GM19455 (cell line): ENCODE measurements around the gene CCDC85A.

Source experiments
- ATAC-seq: cut with Tn5 transposase; IDR thresholded peaks from one replicate; pipeline ENCODE4 v1.9.1; 2021; ENCODE audit not compliant: unreplicated experiment

Gene CCDC85A

GRCh38 chr2:56348392-56349210, 164.8 kb downstream of the CCDC85A start:
- ATAC-seq: no peak

DNA sequence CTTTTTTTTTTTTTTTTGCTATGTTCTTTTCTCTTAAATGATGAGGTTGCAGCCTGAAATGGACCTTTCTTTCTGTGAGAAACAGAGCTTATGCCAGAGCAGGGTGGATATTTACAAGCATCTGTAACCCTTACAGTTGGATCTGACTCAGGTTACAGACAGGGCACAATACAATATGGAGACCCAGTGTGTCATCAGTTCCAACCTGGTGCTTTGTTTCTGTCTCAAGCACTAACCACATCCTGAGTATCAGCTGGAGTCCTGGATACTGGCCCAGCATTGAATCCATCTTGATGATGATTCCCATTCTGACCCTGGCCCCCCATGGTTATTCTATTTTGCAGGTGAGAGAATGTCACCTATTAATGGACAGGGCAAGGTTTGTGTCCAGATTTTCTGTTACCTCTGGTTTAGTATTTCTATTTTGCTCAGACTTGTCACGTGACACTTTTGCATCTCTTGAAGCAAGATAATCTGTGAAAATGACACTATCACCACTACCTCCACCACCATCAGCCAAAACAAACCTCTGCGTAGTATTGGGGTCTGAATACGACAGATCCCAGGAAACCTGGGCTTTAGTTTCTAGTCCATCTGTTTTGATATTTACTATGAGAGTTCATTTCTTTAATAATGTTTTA, 174.0 kb downstream of the CCDC85A start:
- no peak for ATAC-seq

DNA sequence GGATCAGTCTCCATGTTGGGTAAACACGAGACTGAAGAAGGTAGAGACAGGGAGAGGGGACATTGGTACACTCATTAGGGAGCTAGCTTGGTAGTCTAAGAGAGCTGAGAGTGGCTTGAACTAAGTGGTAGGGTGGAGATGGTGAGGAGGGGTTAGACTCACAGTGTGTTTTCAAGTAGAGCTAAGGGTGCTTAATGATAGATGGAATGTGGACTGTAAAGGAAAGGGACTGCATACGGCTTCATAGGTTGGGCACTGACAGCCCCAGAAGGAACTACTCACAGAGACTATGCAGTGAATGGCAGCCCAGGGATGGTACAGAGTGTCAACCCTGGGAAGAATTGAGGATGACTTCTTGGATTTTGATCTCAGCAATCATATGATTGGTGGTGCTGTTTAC, 178.1 kb downstream of the CCDC85A start:
- ATAC-seq: no peak

GRCh38 chr2:56364902-56365301, 181.1 kb downstream of the CCDC85A start:
- ATAC-seq: no peak

DNA sequence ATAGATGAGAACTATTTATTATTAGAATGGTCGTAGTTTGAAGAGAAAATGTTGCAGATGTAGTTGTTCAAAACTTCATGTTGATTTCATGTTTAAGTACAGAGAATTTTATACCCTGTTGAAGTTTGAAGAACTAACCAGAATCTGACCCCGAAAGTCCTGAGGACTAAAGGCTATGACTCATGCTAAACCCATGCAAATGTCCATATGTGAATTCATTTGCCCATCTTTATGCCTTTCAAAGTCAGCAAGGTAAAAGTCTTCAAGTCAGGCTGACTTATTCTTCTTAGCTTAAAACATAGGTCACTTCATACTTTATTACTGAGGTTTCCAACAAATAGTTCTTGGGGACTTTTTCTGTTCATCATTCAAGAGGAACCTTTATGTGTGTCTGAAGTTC, 185.5 kb downstream of the CCDC85A start:
- no peak for ATAC-seq

DNA sequence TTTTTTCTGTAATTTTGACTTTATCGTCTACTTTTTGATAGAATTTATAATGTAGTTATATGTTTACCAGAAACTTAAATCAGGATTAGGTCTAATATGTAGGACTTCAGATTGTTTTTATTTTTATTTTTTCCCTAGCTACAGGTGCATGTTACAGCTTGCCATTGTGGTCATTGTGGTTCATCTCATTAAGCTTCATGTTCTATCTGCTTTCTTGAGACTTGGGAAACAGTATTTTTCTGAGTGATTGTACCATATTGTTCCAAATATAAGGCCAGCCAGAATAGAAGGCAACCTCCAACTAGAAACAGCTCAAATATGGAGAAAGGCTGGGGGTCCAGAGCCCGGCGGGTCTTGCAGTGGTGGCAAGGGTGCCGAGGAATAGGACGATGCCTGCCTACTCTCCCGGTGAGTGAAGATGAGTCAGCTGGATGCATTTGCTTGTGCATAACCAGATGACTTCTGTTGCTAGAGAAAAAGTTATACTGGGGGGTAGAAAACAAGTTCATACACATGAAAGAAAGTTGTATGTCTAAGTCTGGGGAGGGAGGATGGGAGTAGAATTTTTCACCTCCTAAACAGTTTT, 188.4 kb downstream of the CCDC85A start:
- ATAC-seq: no peak

DNA sequence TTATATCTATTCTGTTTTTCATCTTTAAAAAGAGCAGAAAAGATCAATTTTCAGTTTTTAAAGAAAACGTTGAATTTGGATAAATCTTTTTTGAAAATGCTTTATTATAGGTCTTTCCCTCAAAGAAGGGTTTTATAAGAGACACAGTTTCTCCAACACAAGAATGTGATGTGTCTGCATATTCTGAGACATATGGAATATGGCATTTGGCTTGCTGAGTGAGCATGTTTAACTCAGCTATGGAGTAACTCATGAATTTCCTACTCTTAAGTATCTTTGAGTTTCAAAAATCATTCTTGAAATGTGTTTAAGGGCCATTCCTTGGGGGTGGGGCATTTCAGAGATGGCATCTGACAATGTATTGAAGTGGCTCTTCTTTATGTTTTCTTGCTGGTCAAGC, 191.5 kb downstream of the CCDC85A start:
- ATAC-seq: no peak

DNA sequence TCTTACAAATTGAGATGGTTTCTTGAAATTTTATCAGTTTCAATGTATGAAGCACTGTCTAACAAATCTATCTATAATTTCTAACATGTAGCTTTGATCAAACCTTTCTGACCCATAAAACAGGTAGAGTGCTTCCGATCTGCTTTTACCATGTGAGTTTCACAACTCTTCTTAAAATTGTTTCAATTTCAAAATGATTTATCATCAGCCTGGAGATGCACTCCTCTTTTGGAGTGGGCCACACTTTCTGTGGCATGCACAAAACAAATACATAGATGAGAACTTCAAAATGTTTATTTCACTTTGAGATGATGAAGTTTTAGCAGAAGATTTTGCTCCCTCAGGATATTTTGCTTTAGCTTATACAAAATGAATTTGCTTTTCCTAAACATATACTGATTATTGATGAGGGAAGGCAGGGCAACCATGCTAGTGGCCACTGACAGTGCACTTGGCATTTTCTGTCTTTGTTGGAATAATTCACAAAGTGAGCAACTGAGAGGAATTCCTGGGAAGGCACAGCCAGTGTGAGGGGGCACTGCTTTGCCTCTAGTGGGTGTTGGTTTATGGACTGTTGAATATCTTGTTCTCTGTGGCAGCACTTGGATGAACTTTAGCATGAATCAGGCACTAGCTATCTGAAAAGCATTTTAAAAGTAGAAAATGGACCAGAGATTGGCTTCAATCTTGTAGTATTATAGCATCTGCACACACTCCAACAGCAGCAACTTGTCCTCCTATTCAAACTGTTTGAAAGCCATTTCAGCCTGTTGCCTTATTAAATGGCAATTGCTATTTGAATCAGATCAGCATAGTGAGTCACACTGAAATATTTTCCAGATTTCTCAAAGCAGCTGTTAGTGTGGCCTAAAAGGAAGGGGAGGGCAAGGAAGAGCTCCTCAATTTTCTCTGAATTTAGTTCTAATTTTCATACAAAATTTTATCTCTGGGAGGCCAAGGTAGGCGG, 193.2 kb downstream of the CCDC85A start:
- ATAC-seq: no peak

GRCh38 chr2:56379066-56379465, 195.3 kb downstream of the CCDC85A start:
- no peak for ATAC-seq

- no peak for ATAC-seq
Observed at GRCh38 chr2:56380861-56381260, 197.1 kb downstream of the CCDC85A start.

- ATAC-seq: no peak
Observed at GRCh38 chr2:56382466-56382865, 198.7 kb downstream of the CCDC85A start.

GRCh38 chr2:56386657-56387056, 202.9 kb downstream of the CCDC85A start:
- no peak for ATAC-seq

- ATAC-seq: no peak
Observed at GRCh38 chr2:56390644-56391043, 206.9 kb downstream of the CCDC85A start.

GRCh38 chr2:56410140-56410539, 226.3 kb downstream of the CCDC85A start:
- ATAC-seq: no peak

DNA sequence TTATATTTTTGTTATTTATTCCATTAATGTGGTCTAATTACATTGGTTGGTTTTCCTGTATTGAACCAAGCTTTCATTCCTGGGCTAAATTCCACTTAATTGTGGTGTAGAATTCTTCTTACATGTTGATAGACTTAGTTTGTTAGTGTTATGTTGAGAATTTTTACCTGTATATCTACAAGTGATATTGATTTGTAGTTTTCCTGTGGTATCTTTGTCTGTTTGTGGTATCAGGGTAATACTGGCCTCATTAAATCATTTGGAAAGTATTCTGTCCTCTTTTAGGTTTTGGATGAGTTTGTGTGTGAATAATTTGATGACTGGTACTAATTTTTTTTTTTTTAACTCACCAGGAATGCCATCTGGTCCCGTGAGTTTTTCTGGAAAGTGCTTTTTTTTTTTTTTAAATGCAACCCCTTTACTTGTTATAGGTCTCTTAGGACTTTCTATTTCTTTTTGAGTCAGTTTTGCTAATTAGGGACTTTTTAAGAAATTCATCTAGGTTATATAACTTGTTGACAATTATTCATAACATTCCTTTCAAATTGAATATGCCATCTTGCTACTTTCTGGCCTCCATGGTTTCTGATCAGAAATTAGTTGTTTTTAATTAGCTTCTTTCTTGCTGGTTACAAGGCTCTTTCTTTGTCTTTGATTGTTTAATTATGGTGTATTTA, 232.8 kb downstream of the CCDC85A start:
- no peak for ATAC-seq
